Measurements from ENCODE around the gene COBL.

Gene COBL

DNA sequence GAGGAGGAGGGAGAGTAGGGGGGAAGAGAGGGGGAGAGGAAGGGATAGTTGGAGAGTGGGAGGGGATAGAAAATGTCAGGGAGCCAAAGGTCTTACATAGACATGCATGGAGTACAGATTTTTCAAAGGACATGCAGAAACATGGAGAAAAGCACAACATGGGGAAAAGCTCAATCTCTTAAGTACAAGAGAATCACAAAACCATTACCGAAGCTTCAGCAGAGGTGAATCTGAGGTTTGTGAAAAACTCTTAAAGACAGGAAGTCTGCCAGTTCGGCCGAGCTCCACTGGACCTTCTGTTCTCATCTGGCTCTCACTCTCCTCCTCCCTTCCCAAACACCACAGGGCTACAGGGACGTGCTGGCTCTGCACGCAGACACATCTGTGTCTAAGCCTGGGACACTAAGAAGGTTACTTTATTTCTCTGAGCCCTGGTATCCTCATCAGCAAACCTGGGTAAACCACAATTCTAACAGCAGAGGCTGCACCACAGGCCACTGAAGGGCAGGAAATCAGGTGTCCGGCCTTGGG, 133.9 kb downstream of the COBL start:
- H3K27me3 ChIP-seq (replicated peaks), result no peaks in the 10 kb centered on the region
- no peak overlapping the region for H3K4me3 ChIP-seq (ENCODE audit: low read depth, low read length)
- no peaks in the 10 kb centered on the region for H3K36me3 ChIP-seq (replicated peaks)
- DNase-seq, result no peak
- in situ Hi-C loops (cut with HindIII; ENCODE audit: low pct_ligation_motif_present, low sequenced_read_pairs), result no loop called here
- H3K27ac ChIP-seq, result no peak overlapping the region
- TF ChIP-seq, protein P1, sequence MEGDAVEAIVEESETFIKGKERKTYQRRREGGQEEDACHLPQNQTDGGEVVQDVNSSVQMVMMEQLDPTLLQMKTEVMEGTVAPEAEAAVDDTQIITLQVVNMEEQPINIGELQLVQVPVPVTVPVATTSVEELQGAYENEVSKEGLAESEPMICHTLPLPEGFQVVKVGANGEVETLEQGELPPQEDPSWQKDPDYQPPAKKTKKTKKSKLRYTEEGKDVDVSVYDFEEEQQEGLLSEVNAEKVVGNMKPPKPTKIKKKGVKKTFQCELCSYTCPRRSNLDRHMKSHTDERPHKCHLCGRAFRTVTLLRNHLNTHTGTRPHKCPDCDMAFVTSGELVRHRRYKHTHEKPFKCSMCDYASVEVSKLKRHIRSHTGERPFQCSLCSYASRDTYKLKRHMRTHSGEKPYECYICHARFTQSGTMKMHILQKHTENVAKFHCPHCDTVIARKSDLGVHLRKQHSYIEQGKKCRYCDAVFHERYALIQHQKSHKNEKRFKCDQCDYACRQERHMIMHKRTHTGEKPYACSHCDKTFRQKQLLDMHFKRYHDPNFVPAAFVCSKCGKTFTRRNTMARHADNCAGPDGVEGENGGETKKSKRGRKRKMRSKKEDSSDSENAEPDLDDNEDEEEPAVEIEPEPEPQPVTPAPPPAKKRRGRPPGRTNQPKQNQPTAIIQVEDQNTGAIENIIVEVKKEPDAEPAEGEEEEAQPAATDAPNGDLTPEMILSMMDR (IDR thresholded peaks at IDR 0.05; ENCODE audit: low read depth, low read length, missing control alignments), result no peak

DNA sequence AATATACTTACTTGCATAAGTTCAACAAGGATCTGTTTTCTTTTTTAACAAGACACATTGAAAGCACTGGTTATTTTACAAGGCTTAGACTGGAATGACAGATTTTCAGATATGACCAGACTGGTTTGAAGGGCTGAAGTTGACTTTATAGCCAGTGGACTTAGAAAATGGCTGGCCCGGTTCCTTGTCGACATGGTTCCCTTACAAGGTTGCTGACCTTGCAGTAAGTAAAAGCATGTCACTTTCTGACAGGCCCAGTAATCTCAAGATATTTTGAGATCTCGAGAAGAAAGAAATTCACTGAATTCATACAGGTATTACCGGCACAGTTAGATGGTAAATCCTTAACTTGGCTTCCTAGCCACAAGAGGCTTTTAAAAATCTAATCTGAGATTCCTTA, 136.5 kb downstream of the COBL start:
- TF ChIP-seq, protein P1 (IDR thresholded peaks at IDR 0.05; ENCODE audit: low read depth, low read length, missing control alignments), result no peak
- H3K4me3 ChIP-seq (ENCODE audit: low read depth, low read length), result no peak overlapping the region
- peaks cover 3% of the 10 kb centered on the region for H3K27me3 ChIP-seq (replicated peaks)
- no peak for DNase-seq
- in situ Hi-C loops (cut with HindIII; ENCODE audit: low pct_ligation_motif_present, low sequenced_read_pairs), result no loop called here
- no peak overlapping the region for H3K27ac ChIP-seq
- no peaks in the 10 kb centered on the region for H3K36me3 ChIP-seq (replicated peaks)

DNA sequence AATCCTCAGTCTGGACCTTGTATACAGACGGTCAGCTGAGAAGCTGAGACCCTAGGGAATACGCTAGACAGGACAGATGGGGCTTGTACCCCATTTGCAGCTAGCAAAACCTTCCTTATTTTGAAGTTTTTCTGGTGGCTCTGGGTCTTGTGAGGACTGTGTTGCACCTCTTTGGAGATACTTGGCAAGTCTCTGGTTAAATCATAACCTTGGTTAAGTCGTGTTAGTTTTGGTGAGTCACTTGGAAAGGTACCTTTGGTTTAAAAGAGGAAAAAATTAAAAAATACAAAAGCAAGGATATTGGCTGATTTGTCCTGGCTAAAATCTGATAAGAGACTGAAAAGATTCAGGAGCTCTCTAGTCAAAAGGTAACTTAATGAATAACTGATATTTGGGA, 140.6 kb downstream of the COBL start:
- Histone ChIP-seq H3K4me3 (ENCODE audit: low read depth, low read length) (no peak overlapping the region), H3K27ac (no peak overlapping the region), H3K27me3 (replicated peaks) (peaks cover 3% of the 10 kb centered on the region), H3K36me3 (replicated peaks) (no peaks in the 10 kb centered on the region)
- in situ Hi-C loops (cut with HindIII; ENCODE audit: low pct_ligation_motif_present, low sequenced_read_pairs), result no loop called here
- TF ChIP-seq, protein P1 (IDR thresholded peaks at IDR 0.05; ENCODE audit: low read depth, low read length, missing control alignments), result no peak
- no peak for DNase-seq

DNA sequence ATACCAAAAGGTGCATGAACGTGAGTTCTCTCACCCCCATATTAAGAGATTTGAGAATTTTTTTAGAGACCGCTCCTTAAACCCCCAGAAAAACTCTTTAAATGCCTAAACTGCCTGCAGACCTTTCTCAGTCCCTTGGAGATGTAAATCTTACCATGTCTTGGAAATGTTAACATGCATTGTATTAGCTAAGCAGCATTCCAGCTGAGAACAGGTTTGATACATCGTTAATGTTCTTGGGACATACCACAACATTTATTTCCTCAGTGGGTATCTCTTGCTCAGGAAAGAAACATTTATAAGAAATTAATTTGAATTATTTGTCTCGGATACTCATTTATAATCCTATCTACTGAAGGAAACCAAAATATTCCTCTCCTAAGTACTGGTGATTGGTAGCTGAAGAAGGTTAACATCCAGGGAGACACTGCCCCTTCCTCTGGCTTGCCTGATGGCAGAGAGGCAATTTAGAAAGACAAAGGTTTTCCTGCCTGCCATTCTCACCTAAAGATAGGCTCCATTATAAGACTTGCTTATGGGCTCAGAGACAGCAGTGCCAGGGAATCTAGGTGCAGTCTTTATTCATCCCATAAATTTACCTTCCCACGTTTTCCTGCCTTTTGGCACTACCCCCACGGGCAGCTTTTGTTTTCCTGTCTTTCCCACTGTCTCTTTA, 141.2 kb downstream of the COBL start:
- H3K4me3 ChIP-seq (ENCODE audit: low read depth, low read length), result no peak overlapping the region
- no peaks in the 10 kb centered on the region for H3K36me3 ChIP-seq (replicated peaks)
- peaks cover 3% of the 10 kb centered on the region for H3K27me3 ChIP-seq (replicated peaks)
- TF ChIP-seq, protein P1 (IDR thresholded peaks at IDR 0.05; ENCODE audit: low read depth, low read length, missing control alignments), result no peak
- no peak overlapping the region for H3K27ac ChIP-seq
- no peak for DNase-seq
- in situ Hi-C loops (cut with HindIII; ENCODE audit: low pct_ligation_motif_present, low sequenced_read_pairs), result no loop called here

DNA sequence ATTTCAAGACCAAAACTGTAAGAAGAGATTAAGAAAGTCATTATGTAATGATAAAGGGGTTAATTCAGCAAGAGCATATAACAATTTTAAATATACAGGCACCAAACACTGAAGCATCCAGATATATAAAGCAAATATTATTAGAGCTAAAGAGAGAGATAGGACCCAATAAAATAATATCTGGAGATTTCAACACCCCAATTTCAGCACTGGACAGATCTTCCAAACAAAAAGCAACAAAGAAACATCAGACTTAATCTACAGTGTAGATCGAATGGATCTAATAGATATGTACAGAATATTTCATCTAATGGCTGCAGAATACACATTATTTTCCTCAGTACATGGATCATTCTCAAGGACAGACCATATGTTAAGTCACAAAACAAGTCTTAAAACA, 151.3 kb downstream of the COBL start:
- no peak overlapping the region for H3K27ac ChIP-seq
- in situ Hi-C loops (cut with HindIII; ENCODE audit: low pct_ligation_motif_present, low sequenced_read_pairs), result no loop called here
- TF ChIP-seq, protein P1 (IDR thresholded peaks at IDR 0.05; ENCODE audit: low read depth, low read length, missing control alignments), result no peak

More for the DNA sequence above, 151.3 kb downstream of the COBL start:
- Histone ChIP-seq H3K36me3 (replicated peaks) (no peaks in the 10 kb centered on the region), H3K4me3 (ENCODE audit: low read depth, low read length) (no peak overlapping the region), H3K27me3 (replicated peaks) (no peaks in the 10 kb centered on the region)
- DNase-seq, result no peak

All from brain microvascular endothelial cell (primary cell).